HuH-7.5 (cell line): ENCODE data around the gene CFAP46.
"Not testable (repeated sequence)": the region's sequence is repeated elsewhere in the genome, so short reads cannot be mapped to it uniquely, and the experiment has no call there.

Source experiments
- DNase-seq: peaks from one replicate; pipeline ENCODE4 v3.0.0; 2011; ENCODE audit warnings: low spot score

CFAP46 gene

DNA sequence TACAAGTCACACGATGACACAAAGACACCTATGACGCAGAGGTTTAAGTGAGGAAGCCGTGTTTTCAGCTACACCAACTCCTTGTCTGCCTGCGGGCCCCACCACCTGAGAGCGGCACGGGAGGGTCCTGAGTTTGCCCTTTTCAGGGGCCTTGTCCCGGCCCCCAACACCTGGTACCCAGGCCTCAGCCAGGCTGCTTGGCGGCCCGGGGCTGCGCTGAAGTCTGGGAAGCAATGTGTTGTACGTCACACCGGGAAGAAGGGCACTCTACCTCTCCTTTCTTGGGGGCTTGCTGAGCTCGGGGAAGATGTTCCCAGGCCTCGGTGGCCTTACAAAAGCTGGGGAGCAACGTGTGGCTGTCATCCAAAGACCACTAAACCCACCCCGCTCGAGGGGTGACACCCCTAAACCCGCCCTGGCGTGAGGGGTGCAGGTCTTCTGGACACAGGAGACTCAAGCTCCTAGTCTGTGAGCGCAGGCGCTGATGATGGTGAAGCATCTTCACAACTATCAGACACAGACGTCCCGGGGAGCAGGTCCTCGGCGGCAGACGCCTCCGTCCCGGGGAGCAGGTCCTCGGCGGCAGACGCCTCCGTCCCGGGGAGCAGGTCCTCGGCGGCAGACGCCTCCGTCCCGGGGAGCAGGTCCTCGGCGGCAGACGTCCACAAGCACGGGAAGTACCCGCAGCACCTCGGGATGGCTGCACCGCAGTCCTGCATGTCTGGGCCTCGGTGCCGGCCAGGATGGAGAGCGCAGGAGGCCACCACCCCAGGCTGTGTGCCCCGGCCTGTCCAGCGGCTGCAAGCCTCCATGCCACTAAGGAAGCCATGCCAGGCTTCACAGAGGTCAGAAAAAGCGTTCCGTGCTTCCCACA, 15.4 kb downstream of the CFAP46 start:
- DNase-seq: no peak

- DNase-seq: no peak
These were observed 16.3 kb downstream of the CFAP46 start for GRCh38 chr10:132926070-132926469.

DNA sequence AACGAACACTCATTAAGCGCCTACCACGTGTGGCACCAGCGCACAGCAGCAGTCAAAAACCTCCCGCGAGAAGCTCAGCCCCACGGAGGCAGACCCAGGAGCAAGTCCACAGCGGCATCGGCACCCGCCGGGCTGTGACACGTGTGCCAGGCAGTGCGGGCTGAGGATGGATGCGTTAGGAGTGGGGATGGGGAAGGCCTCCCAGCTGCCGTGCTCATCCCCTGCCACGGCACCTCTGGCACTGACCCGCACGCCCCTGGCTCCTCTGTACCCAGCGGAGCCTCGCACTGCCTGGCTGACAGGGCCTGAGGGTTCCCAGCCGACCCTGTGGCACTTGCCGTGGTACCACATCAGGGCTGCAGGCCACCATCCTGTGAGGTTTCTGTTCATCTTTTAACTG, 16.8 kb downstream of the CFAP46 start:
- no peak for DNase-seq

- DNase-seq: no peak
These were observed 17.3 kb downstream of the CFAP46 start for GRCh38 chr10:132925071-132925561.

- no peak for DNase-seq
These were observed 18.1 kb downstream of the CFAP46 start for GRCh38 chr10:132924046-132924952.

DNA sequence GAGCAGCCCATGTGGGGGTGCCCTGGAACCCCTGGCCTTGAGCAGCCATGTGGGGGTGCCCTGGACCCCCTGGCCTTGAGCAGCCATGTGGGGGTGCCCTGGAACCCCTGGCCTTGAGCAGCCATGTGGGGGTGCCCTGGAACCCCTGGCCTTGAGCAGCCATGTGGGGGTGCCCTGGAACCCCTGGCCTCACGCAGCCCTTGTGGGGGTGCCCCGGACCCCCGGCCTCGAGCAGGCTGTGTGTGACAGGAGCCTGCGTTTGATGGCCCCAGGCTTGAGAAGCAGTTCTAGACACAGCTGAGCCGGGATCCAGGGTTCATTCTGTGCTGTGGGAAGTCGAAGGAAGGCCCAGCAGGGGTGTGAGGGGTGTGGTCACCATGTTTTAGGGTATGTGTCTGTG, 19.0 kb downstream of the CFAP46 start:
- DNase-seq: not testable (repeated sequence)

DNA sequence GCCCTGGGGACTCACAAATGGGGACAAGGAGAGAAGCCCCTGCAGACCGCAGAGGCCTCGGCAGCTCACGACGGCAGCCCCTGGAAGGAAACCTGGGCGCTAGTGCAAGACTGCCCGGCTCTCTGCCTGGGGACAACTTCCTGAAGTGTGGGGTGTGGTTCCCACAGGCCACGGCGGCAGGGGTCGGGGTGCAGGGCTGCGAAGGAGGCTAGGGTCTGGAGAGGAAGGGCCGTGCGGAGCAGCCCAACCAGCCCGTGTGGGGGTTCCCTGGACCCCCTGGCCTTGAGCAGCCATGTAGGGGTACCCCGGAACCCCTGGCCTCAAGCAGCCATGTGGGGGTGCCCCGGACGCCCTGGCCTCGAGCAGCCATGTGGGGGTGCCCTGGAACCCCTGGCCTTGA, 19.5 kb downstream of the CFAP46 start:
- DNase-seq: no peak

DNA sequence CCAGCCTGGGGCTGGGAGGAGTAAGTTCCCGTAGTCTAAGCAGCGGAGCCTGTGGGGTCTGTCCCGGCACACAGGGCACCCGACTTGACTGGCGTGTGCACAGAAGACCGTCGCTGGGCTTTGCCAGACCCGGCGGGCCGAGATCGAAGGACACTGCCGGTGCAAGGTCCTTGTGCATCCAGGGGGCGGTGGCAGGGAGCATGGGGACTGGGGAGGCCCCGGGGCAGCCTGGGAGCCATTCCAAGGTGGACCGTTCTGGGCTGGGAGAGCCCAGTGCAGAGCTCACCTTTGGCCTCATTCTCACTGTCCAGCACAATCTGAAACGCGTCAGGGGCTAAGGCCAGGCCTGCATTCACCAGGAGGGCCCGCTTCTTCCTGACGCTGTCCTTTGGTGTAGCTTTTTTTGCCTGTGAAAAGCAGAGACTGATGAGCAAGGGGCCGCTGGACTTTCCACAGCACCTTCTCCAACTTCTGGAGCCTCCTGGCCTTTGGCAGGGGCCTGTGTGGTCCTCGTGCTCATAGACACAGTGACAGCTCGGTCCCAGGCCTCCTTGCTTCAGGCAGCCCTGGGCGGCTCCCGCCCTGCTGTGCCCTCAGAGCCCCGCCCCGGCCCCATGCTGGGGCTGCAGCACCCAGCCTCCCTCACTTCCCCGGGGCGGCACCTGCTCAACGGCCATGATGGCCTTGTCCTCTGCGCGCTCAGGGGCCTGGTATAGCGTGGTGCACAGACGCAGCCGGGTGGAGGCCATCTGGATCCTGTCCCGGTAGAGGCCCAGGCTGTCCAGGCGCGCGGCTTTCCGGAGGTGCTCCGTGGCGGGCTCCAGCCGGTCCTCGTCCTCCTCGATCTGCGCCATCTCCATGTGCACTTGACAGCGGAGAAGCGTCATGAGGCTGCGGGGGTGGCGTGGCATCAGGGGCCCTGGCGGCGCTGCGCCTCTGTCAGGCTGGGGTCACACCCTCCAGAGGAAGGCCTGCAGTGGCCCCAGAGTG, 20.3 kb downstream of the CFAP46 start:
- no peak for DNase-seq

DNA sequence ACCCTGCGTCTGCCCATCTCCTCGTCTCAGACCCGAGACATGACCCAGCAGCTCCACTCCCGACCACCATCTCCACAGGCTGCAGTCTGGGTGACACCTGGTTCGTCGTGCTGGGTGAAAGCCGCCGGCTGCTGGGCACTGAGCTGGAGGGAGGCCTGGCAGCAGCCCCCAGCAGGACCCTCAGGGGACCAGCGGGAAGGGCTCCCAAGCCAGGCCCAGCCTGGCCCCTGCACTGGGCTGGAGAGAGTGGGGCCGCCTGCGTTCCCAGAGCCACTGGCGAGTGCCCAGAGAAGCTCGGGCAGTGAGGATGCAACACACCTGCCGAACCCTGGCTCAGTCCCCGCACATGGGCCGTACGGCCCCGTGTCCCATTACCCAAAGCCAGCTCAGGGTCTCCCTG, 21.3 kb downstream of the CFAP46 start:
- no peak for DNase-seq

- DNase-seq: no peak
These were observed 22.1 kb downstream of the CFAP46 start for GRCh38 chr10:132920101-132920925.

DNA sequence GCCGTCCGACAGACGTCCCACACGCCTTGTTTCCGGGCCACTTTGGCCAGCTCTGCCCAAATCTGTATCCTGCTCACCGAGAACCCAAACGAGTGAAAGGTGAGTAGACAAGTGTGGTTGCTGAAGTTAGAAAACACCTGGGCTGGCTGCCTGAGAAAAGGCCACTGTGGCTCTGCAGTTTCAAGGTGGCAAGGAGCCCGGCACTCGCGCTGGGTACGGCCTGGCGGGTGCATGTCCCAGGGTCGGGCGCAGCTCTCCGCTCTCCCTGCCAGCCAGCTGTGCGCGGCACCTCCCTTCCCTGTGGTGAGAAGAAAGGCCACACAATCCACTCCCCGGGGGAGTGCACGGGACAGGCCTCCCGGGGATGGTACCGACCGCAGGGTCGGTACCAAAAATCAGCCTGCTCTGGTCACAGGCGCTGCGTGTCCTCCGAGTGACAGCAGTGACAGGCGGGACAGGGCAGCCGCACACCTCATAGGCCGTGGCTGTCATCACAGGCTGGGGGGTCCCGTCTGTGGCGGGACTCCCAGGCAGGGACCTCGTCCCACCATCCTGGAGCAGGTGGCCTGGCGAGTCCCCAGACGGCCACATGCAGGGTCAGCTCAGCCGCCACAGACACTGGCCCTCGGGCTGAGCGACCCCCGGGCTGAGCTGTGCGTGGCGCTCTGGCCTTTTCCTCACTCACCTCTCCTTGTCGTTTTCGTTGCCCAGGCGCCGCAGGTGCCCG, 22.8 kb downstream of the CFAP46 start:
- no peak for DNase-seq

- no peak for DNase-seq
These were observed 23.6 kb downstream of the CFAP46 start for GRCh38 chr10:132918617-132919373.

DNA sequence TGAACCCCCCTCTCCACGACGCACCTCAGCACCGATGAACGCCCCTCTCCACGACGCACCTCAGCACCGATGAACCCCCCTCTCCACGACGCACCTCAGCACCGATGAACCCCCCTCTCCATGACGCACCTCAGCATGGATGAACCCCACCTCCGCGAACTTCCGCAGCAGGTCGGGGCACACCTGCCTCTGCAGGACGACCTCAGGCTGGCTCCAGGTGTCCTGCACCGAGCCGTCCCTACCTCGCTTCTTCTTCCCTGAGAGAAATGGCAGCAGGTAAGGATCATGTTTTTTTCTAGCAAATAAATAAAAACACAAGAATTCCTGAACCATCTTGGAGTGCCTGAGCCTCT, 24.1 kb downstream of the CFAP46 start:
- no peak for DNase-seq

DNA sequence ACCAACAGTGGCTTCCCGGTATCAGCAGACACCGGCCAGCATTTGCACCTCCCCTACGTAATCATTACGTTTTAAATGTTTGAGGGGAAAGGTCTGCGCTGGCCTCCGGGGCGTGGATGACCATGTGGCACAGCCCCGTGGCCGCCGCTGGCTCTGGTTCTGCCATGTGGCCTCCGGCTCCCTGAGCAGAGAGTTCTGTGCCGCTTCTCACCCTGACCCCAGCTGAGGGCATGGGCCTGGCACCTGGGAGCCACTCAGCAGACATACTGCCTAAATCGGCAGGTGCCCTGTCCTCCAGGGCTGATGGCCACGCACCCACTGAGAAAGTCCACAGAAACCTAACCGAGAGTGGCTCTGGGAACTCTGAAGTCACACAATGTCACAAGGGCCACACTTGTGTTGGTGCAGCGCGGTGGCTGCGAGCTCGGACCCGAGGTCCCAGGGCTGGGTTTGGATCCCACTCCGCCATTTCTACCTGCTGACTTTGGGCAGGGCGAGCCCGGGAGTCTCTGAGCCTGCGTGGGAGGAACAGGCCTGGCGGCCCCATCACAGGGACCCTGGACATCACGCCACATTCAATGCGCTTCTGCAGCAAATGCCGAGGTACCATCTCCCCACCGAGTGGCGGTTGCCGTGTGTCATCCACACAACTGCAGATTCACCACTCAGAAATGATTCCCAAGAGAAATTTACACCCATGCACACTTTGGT, 25.3 kb downstream of the CFAP46 start:
- DNase-seq: no peak

- no peak for DNase-seq
These were observed 25.9 kb downstream of the CFAP46 start for GRCh38 chr10:132916421-132916841.

- no peak for DNase-seq
These were observed 27.0 kb downstream of the CFAP46 start for GRCh38 chr10:132915411-132915810.

DNA sequence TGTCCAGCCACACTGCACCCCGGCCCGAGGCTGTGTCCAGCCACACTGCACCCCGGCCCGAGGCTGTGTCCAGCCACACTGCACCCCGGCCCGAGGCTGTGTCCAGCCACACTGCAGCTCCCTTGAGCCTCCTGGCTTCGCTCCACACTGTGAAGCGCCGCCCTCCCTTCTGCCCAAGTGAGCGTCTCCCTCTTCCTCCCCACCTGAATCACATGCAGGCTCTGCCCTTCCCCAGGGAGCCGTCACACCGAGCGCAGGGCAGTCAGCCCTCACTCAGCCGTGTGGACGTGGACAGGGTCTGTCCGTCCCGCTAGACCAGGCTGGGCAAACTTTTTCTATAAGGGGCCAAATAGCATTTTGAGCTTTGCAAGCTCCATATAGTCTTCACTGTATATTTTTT, 27.6 kb downstream of the CFAP46 start:
- DNase-seq: no peak

DNA sequence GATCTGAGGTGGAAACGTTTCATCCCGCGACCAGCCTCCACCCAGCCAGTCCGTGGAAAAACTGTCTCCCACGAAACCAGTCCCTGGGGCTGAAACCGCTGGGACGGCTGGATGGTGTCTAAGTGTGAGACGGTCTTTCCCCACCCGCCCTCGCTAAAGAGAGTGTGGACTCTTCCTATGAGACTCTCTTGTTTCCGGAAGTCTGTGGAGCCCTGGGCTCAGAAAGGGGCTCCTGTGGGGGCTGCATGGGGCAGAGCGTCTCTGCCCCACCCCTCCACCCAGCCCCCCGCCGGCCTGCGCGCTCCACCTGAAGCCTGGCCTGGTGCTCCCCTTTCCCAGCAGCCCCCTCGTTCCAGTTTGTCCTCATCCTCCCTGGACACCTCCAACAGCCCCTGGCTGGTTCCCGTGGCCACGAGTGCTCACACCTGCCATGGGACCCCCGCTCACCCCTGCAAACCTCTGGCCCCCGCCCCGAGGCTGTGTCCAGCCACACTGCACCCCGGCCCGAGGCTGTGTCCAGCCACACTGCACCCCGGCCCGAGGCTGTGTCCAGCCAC, 28.7 kb downstream of the CFAP46 start:
- no peak for DNase-seq
